GM19324 (cell line): ENCODE results near the gene ALPK3.
"Not testable (repeated sequence)": the region's sequence is repeated elsewhere in the genome, so short reads cannot be mapped to it uniquely, and the experiment has no call there.

ENCODE experiments used
- ATAC-seq: cut with Tn5 transposase; IDR thresholded peaks from one replicate; pipeline ENCODE4 v1.9.1; 2021; ENCODE audit warnings: mild to moderate bottlenecking, moderate library complexity; ENCODE audit not compliant: unreplicated experiment, low FRiP score

Gene ALPK3

DNA sequence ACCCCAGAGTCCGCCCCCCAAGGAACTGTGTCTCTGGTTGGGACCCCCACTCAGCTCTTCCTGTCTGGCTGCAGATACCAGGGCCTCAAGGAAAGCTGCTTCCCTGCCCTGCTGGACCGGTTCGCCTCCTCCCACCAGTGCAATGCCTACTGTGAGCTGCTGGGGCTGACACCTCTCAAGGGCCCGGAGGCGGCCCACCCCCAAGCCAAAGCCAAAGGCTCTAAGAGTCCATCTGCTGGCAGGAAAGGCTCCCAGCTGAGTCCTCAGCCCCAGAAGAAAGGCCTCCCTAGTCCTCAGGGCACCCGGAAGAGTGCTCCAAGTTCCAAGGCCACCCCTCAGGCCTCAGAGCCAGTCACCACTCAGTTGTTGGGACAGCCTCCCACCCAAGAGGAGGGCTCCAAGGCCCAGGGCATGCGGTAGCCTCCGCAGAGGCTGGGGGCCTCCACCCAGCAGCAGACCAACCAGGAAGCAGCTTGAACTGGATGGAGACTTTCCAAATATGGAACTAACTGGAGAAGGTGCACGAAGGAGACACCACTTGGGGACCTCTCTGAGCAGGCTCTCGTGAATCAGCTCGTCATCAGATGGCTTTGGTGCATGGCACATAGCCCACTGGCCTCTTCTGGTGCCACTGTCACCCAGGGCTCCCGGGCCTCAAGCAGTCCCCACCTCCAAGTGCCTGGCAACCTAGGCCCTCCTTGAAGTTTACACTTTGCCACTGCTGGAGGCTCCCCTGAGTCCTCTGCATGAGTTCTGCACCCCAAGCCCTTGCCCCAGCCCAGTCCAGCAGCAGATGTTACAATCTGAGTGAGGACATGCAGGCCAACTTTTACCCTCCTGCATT lies 51.1 kb downstream of the ALPK3 start:
- no peak for ATAC-seq

DNA sequence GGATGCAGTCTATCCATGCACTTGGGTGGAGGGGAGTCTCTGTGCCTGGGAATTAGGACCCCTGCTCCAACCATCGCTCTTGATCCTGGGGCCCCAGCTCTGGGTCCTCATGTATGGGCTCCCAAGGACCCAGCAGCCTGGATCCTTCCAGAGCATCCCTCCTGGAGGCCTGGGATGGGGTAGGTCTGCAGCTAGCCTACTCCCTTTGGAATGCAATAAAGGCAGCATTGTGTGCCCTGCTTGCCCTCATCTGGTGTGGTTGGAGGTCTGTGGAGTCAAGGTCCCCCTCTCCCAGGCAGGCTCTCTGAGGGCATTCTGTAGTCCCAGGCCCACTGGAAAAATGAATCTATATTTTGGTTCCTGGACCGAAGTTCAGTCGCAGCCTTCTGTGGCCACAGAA lies 52.4 kb downstream of the ALPK3 start:
- no peak for ATAC-seq

DNA sequence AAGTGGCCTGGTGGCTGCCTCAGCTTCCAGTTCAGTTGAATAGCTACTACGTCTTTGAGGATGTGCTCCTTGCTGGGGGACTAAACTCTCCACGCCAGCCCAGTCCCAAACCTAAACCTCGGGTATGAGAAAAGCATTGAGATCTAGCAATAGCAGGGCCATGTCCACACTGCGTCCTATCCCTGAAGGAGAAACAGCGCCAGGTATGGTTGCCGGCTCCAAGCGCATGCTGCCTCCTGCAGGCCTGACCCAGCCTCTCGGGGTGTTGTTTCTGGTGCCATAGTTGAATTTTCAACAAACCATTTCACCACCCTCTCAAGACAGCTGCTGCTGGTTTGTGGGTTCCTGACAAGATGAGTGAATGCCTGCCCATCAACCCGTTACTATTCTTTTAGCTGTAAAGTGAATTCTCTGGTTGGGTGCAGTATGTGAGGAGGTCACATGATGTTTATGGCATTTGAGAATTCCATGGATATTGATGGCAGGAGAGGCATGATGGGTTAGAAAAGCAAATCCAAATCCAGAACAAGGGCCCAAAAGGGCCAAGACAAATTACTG lies 54.4 kb downstream of the ALPK3 start:
- ATAC-seq = no peak

DNA sequence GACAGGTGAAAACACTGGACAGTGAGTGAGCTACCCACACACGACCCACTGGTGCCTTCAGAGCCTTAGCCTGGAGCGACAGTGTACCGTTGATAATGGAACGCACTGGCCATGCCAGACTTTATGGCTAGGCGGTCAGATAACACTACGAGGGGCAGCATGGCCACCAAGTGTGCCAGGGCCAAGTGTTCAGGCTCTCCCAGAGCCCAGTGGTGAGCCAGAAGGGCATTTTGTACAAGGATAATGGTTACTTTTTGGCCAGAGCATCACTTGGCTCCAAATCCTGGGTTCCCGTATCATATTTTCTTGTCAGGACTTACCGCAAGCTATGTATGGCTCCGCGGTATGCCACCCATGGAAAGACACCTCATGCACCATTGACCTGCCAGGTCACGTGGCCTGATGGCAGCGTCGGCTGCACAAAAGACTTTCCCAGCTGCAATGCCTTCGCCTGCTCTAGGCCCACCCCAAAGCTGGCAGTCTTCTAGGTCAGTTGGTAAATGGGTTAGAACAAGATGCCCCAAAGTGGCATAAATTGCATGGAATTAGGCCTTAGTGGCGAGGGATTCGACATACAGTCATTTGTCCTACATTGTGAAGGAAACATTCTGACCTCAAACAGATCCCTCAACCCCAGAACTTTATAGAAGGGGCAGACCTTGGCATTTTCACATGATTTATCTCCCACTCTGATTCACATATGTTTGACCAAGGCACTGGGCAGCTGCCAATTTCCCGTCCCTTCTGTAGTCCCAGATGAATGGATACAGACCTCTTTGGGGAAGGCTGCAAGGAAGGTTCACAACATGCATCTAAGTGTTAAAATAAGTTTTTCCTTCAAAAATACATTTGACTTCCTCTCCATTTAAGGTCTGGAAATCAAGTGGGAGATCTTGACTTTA lies 55.1 kb downstream of the ALPK3 start:
- ATAC-seq = no peak

DNA sequence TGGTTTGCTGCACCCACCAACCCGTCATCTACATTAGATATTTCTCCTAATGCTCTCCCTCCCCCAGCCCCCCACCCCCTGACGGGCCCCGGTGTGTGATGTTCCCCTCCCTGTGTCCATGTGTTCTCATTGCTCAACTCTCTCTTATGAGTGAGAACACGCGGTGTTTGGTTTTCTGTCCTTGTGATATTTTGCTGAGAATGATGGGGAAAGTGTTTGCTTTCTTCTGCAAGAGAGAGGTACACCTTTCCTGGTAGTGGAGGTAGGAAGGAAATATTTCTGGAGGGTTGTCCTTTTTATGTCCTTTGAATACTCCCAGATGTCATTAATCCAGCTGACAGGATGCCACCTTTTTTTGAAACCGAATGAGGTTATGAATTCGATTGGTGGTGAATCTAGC lies 56.8 kb downstream of the ALPK3 start:
- ATAC-seq = no peak

DNA sequence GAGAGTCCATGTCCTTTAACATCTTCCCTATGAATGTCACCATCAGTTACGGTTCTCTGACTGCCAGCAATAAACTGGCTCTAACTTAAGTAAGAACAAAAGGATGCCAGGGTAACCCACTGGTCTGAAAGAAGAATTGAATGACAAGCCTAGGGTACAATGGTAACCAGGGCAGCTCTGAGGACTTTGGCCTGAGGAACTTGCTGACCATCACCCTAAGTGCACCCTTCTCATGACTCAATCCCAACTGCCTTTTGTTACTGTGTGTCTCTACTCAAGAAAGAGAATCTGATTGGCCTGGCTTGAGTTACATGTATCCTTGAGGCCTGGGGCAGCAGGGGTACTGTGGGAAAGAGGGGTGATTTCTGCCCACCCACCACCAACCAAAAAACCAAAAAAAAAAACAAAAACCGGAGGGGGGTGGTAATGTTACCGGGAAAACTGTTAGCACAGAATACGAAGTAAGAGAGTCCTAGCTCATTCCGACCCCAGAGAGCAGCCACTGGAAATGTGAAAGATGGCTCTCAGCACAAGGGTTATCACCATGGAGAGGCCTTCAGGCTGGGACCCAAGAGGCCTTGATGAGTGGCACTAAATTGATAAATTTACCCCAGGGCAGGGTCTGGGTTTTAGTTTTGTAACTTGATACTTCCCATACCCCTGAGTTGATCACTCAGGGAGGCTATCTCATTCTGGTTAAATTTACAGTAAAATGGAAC lies 58.0 kb downstream of the ALPK3 start:
- no peak for ATAC-seq

DNA sequence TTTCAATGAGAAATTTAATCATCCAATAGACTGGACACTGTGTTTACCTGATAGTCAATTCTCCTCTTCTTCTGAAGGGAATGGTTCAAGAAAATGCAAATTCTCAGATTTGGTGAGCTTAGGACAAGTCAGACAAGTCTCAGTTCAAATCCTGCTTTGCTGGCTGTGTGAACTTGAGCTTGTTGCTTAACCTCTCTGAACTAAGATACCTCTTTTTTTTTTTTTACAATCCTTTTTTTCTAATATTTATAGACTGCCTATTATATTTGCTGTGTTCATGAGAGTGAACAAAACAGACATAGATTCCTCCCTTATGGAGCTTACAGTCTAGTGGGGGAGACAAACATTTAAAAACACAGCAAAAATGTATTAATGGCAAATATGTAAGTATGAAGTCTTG lies 59.1 kb downstream of the ALPK3 start:
- ATAC-seq = no peak

DNA sequence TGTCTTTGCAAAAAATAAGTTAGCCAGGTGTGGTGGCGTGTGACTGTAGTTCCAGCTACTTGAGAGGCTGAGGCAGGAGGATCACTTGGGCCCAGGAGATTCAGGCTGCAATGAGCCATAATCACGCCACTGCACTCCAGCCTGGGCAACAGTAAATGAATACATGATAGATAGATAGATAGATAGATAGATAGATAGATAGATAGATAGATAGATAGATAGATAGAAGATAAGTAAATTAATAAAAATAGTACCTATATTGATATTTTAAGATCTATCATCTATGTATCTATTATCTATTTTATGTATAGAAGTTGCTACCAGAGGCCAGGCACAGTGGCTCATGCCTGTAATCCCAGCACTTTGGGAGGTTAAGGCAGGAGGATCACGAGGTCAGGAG lies 60.5 kb downstream of the ALPK3 start:
- not testable (repeated sequence) for ATAC-seq

DNA sequence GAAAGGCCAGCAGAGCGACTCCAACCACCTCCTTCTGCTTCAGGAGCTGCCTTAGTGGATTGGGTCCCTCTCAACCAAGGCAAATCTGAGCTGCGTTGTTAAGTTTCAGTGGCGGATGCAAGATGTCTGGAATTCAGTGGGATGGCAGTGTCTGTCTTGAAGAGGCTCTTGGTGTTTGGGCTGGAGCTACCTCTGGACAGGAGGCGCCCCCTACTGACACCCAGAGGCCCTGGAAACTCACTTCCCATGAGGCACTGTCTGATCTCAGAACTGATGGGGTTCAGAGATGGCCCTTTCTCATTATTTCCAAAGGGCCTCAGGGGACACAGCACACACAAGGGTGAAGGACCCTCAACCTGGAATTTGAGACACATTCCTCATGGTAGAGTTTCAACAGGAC lies 61.3 kb downstream of the ALPK3 start:
- no peak for ATAC-seq

DNA sequence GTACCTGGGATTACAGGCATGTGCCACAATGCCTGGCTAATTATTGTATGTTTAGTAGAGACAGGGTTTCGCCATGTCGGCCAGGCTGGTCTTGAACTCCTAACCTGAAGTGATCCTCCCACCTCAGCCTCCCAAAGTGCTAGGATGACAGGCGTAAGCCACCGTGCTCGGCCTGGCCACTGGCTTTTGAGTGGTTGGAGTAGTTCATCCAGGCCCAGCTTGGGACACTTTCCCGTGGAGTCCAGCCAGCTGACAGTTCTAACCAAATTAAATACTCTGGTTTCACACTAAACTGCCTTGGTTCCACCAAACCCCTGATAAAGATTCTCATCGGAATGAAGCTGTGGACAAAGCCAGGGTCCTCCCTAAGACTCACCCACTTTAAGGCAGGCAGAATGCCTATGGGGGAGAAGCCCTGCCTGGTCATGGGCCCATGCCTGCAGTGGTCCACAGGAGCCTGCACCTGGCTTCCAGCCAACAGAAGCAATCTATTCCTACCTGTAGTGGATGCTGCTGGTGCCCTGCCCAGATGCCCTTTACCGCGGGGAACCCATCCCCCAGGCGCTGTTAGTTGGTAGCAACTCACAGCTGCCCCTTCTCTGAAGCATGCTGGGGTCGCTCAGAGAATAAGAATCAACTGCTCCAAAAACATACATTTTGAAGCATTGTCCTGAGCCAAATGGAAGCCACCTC lies 62.1 kb downstream of the ALPK3 start:
- no peak for ATAC-seq

DNA sequence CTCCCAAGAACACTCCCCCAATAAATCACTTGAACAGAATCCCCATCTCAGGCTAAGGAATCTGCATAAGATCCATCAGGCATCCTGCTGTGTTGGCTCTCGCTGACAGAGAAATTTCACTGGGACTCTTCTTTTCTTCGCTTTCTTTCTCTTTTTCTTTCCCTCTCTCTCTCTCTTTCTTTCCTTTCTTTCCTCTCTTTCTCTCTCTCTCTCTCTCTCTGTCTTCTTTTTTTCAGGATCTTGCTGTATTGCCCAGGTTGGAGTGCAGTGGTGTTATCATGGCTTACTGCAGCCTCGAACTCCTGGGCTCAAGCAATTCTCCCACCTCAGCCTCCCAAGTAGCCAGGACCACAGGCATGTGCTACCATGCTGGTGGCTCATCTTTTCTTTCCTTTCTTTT lies 62.9 kb downstream of the ALPK3 start:
- ATAC-seq = no peak

DNA sequence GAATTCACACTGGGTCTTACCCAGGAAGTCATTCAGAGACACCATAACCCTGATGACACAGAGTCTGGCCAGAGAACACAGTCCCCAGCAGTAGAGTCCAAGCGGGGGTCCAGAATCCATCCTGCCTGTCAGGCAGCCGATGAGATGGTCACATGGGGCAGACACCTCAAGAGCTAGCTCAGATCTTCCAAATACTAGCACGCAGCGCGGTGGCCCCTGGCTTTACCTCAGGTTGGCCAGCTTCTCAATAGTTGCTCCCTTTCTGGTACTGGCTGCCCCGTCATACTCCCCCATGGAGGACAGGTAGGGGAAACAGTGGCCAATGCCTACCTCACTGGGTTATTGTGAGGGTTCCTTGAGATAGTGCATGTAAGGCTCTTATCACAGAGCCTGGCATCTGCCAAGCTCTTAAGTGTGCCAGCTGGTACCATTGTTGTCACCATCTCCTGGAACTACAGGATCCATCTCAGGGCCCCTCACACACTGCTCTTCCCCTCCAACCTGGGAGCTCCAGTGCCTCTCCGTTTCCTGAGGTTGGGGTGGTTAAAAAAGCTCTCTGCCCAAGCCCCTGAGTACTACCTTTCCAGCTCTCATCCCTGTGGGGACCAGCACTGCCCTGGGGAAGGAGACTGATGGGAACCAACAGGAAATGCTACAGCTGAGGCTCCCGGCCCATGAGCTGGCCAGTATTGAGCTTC lies 63.8 kb downstream of the ALPK3 start:
- ATAC-seq = no peak

DNA sequence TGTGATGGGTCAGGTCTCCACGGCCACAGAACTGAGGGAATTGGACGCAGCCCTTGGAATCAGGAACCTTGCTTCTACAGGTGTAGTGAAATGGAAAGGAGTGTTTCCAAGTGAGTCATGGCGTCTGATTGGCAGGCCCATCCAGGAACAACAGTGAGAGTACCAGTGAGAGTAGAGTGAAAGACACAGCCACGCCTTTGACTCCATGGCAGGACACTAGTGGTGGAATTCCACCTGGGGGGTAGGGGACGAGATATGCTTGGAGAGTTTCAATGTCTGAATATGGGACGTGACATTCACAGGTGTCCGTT lies 64.3 kb downstream of the ALPK3 start:
- ATAC-seq = no peak

DNA sequence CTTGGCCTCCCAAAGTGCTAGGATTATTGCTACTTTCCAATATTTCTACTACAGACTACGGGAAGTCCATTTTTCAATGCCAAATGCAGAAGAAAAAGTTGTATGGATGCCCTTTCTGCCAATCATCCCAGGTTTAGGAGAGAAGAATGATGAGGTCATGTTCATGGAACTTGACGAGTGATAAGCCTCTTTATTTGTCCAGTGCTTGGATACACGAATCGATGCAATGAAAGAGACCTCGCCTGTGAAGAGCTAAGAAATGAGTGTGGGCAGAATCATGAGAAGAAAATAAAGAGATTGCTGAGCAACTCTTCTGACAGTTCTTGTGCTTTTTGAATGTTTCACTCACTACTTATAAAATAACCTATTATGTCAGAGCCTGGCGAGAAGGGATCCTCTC lies 66.3 kb downstream of the ALPK3 start:
- ATAC-seq = no peak

DNA sequence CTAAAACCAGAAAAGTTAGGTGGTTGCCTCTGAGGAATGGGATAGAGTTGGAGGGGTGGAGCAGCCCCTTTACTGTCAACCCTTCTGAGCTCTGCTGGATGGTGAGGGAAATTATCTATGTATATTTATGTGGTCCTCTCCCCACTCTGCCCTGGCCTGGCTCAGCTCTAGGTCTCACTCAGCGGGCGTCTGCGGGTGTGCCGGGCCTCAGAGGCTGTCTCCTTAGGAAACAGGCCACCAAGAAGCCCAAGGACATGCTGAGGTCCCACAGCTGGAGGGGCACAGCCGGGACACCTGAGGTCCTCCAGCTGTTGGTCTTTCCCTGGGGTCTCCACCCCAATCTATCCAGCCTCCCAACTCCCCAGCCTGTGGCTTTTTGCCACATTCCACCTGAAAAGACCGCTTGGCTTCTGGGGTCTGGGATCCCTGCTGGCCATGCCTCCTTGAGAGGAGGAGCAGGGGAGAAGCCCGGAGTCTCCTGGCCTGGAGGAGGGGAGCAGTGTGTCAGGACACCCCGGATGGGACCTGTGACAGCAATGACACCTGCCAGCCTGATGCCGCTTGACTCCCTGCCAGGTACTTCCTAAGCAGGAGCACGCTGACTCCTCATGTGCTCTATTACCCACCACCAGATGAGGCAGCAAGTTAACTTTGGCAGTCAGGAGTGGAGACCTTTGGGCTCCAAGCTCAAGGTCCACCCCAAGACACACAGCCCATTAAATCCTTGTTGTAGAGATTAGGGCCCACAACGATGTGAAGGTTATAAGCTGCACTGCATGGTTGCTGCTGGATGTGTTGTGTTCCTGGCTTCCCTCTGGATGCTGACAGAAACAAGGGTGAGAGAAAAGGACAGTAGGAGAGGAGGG lies 67.0 kb downstream of the ALPK3 start, which contains the start of gene SLC28A1:
TSS of gene SLC28A1 (plus strand) at position 747 of the 866 bp plus-strand sequence. CDS start 3,099 bp downstream, outside the sequence.
- ATAC-seq = no peak

DNA sequence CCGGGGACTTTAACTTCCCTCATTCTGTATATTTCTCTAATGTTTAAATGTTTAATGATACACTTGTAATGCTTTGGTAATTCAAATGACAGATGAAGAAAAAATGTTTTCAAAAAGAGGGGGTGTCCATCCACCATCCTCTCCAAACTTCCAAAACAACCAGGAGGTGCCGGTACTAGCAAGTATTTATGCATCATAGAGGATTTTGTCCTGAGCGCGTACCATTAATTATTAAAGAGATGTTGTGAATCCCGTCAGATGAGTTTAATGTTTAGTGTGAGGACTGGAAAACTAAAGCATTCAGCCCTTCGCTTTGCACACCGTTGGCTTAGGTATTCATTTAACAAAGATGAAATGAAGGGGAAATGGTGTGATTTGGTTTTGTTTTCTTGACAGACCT lies 68.6 kb downstream of the ALPK3 start:
- no peak for ATAC-seq

DNA sequence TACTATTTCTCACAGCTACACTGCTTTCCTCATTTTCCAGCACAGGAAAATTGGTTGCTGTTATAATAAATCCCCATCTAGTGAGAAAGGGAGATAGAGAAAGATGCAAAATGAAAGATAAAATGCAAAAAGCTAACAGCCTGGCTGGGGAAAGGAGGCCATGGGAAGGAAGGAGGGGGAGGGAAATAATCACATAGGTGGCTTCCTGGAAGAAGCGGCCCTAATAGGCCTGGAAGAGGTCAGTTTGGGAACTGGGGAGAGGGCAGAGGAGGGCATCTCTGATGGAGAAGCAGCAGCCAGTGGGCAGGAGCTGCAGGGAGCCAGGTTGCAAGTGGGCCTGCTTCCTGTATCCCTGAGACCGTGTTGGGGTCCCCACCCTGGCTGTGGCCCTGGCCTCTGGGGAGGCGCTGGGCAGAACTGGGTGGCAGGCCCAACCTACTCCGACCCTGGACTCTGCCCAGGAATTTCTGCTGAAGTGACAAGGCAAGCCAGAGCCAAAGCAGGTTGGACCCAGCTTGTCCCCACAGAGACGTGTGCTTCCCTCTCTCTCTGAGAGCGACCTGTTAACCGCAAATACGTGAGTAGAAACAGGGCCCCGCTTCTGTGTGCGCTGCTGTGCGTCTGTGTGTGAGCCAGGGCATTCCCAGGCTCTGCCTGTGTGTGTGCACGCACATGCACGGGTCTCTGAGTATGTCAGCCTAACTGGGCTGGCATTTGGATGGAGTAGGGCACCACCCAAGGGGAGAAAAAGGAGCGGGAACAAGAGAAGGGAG lies 69.2 kb downstream of the ALPK3 start:
- no peak for ATAC-seq

DNA sequence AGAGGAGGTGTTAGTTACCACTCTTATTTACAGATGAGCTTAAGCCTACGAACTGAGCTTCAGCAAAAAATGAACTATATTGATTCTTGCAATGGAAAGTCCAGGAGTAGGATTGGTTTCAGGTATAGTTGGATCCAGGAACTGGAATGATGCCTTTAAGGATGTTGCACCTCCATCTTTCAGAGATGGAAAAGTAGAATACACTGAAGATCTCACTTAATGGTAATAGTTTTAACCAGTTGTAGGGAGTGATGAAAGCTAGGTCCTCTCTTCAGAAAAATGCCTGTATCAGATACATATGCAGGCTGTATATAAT lies 69.8 kb downstream of the ALPK3 start:
- ATAC-seq = no peak
